Measurements from ENCODE around the gene EMC9. TPM values are rescaled to one million over a fixed set of nuclear protein-coding genes. Genes with fewer than 3 reads are reported as not detected.
A peak's percentile ranks its signal among the peaks of the same experiment; 100 is the strongest.

Gene EMC9
- total and polyA plus RNA-seq, 2 donors (not counting 1 experiment from before 2014, with no cell fraction given): 24.7 to 25.9 TPM

- no peak for TF ChIP-seq EZH2 (IDR thresholded peaks at IDR 0.05; ENCODE audit: borderline replicate concordance, insufficient read depth, low read depth, low read length, poor library complexity, severe bottlenecking)
- TF ChIP-seq, protein P1, sequence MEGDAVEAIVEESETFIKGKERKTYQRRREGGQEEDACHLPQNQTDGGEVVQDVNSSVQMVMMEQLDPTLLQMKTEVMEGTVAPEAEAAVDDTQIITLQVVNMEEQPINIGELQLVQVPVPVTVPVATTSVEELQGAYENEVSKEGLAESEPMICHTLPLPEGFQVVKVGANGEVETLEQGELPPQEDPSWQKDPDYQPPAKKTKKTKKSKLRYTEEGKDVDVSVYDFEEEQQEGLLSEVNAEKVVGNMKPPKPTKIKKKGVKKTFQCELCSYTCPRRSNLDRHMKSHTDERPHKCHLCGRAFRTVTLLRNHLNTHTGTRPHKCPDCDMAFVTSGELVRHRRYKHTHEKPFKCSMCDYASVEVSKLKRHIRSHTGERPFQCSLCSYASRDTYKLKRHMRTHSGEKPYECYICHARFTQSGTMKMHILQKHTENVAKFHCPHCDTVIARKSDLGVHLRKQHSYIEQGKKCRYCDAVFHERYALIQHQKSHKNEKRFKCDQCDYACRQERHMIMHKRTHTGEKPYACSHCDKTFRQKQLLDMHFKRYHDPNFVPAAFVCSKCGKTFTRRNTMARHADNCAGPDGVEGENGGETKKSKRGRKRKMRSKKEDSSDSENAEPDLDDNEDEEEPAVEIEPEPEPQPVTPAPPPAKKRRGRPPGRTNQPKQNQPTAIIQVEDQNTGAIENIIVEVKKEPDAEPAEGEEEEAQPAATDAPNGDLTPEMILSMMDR (IDR thresholded peaks at IDR 0.05): no peak
- Mint-ChIP-seq H3K4me3 (no peak overlapping the region), H3K4me1 (peaks cover 32% of the 10 kb centered on the region), H3K27ac (peak overlapping the region; percentile 91), H3K9me3 (ENCODE audit: insufficient read depth) (no peaks in the 10 kb centered on the region), H3K27me3 (no peaks in the 10 kb centered on the region)
- peak overlapping the region; percentile 57 for H3K4me2 ChIP-seq (replicated peaks; ENCODE audit: low read depth, low read length, poor library complexity, severe bottlenecking)
- peak overlapping the region; percentile 30 to 92 for H3K27ac ChIP-seq (ENCODE audit: low read length in 2 of 2)
- H3K4me1 ChIP-seq (ENCODE audit: control insufficient read depth in 2 of 2, insufficient read depth in 2 of 2, low read length in 2 of 2): peaks cover 30 to 31% of the 10 kb centered on the region in 2 donors
- peaks cover 4% of the 10 kb centered on the region for H3K79me2 ChIP-seq (ENCODE audit: control insufficient read depth, insufficient read depth, low read length)
- CTCF ChIA-PET: interaction anchor here (1.1 kb wide), 1 partner anchor 19 kb away, joined by 3 read pairs; the partner anchor contains the start of gene EMC9
- no peaks in the 10 kb centered on the region for H3K27me3 ChIP-seq (replicated peaks in 1 of 4; ENCODE audit: control extremely low read depth in 1 of 4, control insufficient read depth in 3 of 4, insufficient read depth in 4 of 4, low read length in 3 of 4)
- no peaks in the 10 kb centered on the region for H4K20me1 ChIP-seq (ENCODE audit: control insufficient read depth, insufficient read depth, low read length, poor library complexity, severe bottlenecking)
- no peak overlapping the region for H3K9ac ChIP-seq (ENCODE audit: low read length)
- no peaks in the 10 kb centered on the region for H3K9me3 ChIP-seq (ENCODE audit: control extremely low read depth in 1 of 3, control insufficient read depth in 2 of 3, insufficient read depth in 1 of 3, low read length in 2 of 3)
- no peak for ATAC-seq (ENCODE audit: low read depth)
- no peak overlapping the region for H2AFZ ChIP-seq (ENCODE audit: insufficient read depth, low read depth, low read length, poor library complexity, severe bottlenecking)
- H3K36me3 ChIP-seq (replicated peaks in 1 of 2; ENCODE audit: control extremely low read depth in 1 of 2, control insufficient read depth in 1 of 2, extremely low read depth in 1 of 2, insufficient read depth in 2 of 2, low read length in 1 of 2): peaks cover 8 to 45% of the 10 kb centered on the region in 2 experiments
- intact Hi-C loops (cut with micrococcal nuclease): no loop called here
- DNase-seq: no peak
- POLR2A ChIA-PET: interaction anchor here (0.7 to 1.3 kb wide), 2 partner anchors 8 to 13 kb away, joined by 3 to 10 read pairs; partner anchors contain the start of genes DCAF11, NRL and PSME1
- H3K4me3 ChIP-seq (ENCODE audit: control extremely low read depth in 1 of 5, extremely low read depth in 1 of 5, insufficient read depth in 1 of 5, low read depth in 2 of 5, low read length in 4 of 5): no peak overlapping the region
- WGBS (ENCODE audit: insufficient coverage): 96% methylated on average over 8 of the region's 8 CpGs
These were observed 18.5 kb downstream of the EMC9 start for GRCh38 chr14:24122898-24123297.

GRCh38 chr14:24122416-24122815 lies 19.0 kb downstream of the EMC9 start:
- no CpG with 5 or more reads among the region's 4 CpGs for WGBS (ENCODE audit: insufficient coverage)
- peak overlapping the region; percentile 10 for H3K4me2 ChIP-seq (replicated peaks; ENCODE audit: low read depth, low read length, poor library complexity, severe bottlenecking)
- peaks cover 7% of the 10 kb centered on the region for H3K79me2 ChIP-seq (ENCODE audit: control insufficient read depth, insufficient read depth, low read length)
- peaks cover 8 to 50% of the 10 kb centered on the region in 2 experiments for H3K36me3 ChIP-seq (replicated peaks in 1 of 2; ENCODE audit: control extremely low read depth in 1 of 2, control insufficient read depth in 1 of 2, extremely low read depth in 1 of 2, insufficient read depth in 2 of 2, low read length in 1 of 2)
- H4K20me1 ChIP-seq (ENCODE audit: control insufficient read depth, insufficient read depth, low read length, poor library complexity, severe bottlenecking): no peaks in the 10 kb centered on the region
- H3K4me1 Mint-ChIP-seq: peaks cover 31% of the 10 kb centered on the region
- peak overlapping the region; percentile 11 for H3K4me3 Mint-ChIP-seq
- no peaks in the 10 kb centered on the region for H3K9me3 Mint-ChIP-seq (ENCODE audit: insufficient read depth)
- peak overlapping the region in 1 of 2 donors; percentile 92 for H3K27ac ChIP-seq (ENCODE audit: low read length in 2 of 2)
- H3K27me3 ChIP-seq (replicated peaks in 1 of 4; ENCODE audit: control extremely low read depth in 1 of 4, control insufficient read depth in 3 of 4, insufficient read depth in 4 of 4, low read length in 3 of 4): no peaks in the 10 kb centered on the region
- no peaks in the 10 kb centered on the region for H3K9me3 ChIP-seq (ENCODE audit: control extremely low read depth in 1 of 3, control insufficient read depth in 2 of 3, insufficient read depth in 1 of 3, low read length in 2 of 3)
- H3K27ac Mint-ChIP-seq: peak overlapping the region; percentile 91
- peaks cover 25 to 26% of the 10 kb centered on the region in 2 donors for H3K4me1 ChIP-seq (ENCODE audit: control insufficient read depth in 2 of 2, insufficient read depth in 2 of 2, low read length in 2 of 2)
- intact Hi-C loops (cut with micrococcal nuclease): no loop called here
- H2AFZ ChIP-seq (ENCODE audit: insufficient read depth, low read depth, low read length, poor library complexity, severe bottlenecking): no peak overlapping the region
- ATAC-seq (ENCODE audit: low read depth) (peak; percentile 72), DNase-seq (no peak)
- POLR2A ChIA-PET: interaction anchor here (0.7 to 1.3 kb wide), 3 partner anchors 8 to 24 kb away, joined by 3 to 11 read pairs (median 10); partner anchors contain the start of genes DCAF11, NRL, PSME1 and PSME2
- H3K9ac ChIP-seq (ENCODE audit: low read length): no peak overlapping the region
- H3K4me3 ChIP-seq (ENCODE audit: control extremely low read depth in 1 of 5, extremely low read depth in 1 of 5, insufficient read depth in 1 of 5, low read depth in 2 of 5, low read length in 4 of 5): no peak overlapping the region
- CTCF ChIA-PET: interaction anchor here (1.1 kb wide), 1 partner anchor 19 kb away, joined by 3 read pairs; the partner anchor contains the start of gene EMC9
- TF ChIP-seq EZH2 (IDR thresholded peaks at IDR 0.05; ENCODE audit: borderline replicate concordance, insufficient read depth, low read depth, low read length, poor library complexity, severe bottlenecking): no peak
- TF ChIP-seq, protein P1 (IDR thresholded peaks at IDR 0.05): no peak
- H3K27me3 Mint-ChIP-seq: no peaks in the 10 kb centered on the region
